Dendritic cell treated with granulocyte-macrophage colony-stimulating factor and Interleukin-4, amounts not matched to agents 40 ng/mL and 50 ng/mL, for 4 days (primary cell): ENCODE results near the gene CLDN5.

ENCODE experiments used
- H3K27ac Mint-ChIP-seq: one replicate; pipeline ENCODE4 v1.8.0; 2022; ENCODE audit warnings: mild to moderate bottlenecking, mixed read lengths
- H3K27me3 Mint-ChIP-seq: one replicate; pipeline ENCODE4 v1.8.0; 2022; ENCODE audit warnings: mild to moderate bottlenecking, mixed read lengths
- H3K36me3 Mint-ChIP-seq: one replicate; pipeline ENCODE4 v1.8.0; 2022; ENCODE audit warnings: low read depth, mixed read lengths
- H3K4me1 Mint-ChIP-seq: one replicate; pipeline ENCODE4 v1.8.0; 2022; ENCODE audit warnings: low read depth, mixed read lengths
- H3K4me3 Mint-ChIP-seq: one replicate; pipeline ENCODE4 v1.8.0; 2022; ENCODE audit warnings: mild to moderate bottlenecking, moderate library complexity, mixed read lengths
- H3K9me3 Mint-ChIP-seq: one replicate; pipeline ENCODE4 v1.8.0; 2022; ENCODE audit warnings: mixed read lengths
- intact Hi-C: fragments of 100-400 bp; cut with micrococcal nuclease; formaldehyde crosslinking; loops from one replicate; pipeline ENCODE4 v1.15.0; 2022

Gene CLDN5

DNA sequence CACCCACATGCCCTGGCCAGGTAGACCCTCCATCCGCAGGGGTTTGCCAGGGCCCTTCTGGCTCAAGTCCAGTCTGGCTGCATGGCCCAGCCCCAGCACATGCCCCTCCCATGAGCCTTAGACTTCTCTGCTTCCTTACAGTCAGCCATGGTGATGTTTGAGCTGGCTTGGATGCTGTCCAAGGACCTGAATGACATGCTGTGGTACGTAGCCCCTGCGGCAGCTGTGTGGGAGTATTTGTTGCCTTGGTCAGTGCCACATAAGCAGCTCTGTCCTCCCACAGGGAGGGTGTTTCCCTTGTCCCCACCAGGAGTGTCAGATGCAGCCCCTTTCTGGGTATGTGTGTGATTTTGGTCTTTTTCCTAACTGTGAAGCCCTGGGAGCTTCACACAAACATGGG, 27.0 kb downstream of the CLDN5 start:
- no peak overlapping the region for H3K4me3 Mint-ChIP-seq
- H3K27me3 Mint-ChIP-seq: no peaks in the 10 kb centered on the region
- no peaks in the 10 kb centered on the region for H3K36me3 Mint-ChIP-seq
- H3K9me3 Mint-ChIP-seq: no peaks in the 10 kb centered on the region
- no peaks in the 10 kb centered on the region for H3K4me1 Mint-ChIP-seq
- no peak overlapping the region for H3K27ac Mint-ChIP-seq
- intact Hi-C loops: loop anchor here (10.0 kb wide), 1 partner anchor 128 kb away; no protein-coding TSS in a partner anchor

GRCh38 chr22:19496324-19496630, 27.9 kb downstream of the CLDN5 start:
- Mint-ChIP-seq H3K27me3 (no peaks in the 10 kb centered on the region), H3K4me3 (no peak overlapping the region), H3K4me1 (no peaks in the 10 kb centered on the region), H3K27ac (no peak overlapping the region), H3K36me3 (no peaks in the 10 kb centered on the region), H3K9me3 (no peaks in the 10 kb centered on the region)
- intact Hi-C loops: loop anchor here (10.0 kb wide), 1 partner anchor 129 kb away; no protein-coding TSS in a partner anchor

DNA sequence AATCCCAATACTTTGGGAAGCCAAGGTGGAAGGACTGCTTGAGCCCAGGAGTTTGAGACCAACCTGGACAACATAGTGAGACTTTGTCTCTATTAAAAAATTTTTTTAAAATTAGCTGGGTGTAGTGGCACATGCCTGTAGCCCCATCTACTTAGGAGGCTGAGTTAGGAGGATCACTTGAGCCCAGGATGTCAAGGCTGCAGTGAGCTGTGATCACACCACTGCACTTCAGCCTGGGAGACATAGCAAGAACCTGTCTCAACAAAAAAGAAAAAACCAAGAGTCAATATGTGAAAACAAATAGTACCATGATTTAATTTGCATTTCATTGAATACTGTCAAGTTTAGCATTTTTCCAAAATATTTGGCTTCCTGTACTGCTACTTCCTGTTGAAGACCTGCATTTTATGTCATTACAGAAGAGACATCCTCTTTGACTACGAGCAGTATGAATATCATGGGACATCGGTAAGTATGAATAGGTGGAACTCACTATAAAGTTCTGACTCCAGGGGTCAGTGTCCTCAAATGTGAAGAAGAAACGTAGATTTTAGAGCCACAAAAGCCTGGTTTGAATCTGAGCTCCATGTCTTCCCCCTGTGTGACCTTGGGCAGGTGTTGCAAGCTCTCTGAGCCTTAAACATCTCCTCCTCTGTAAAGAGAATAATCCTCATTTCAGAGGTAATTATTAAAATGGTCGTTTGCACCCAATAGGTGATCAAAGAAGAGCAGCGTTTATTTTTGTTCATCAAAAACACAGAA, 28.5 kb downstream of the CLDN5 start:
- no peak overlapping the region for H3K4me3 Mint-ChIP-seq
- no peaks in the 10 kb centered on the region for H3K27me3 Mint-ChIP-seq
- intact Hi-C loops: loop anchor here (10.0 kb wide), 1 partner anchor 129 kb away; no protein-coding TSS in a partner anchor
- no peaks in the 10 kb centered on the region for H3K4me1 Mint-ChIP-seq
- H3K27ac Mint-ChIP-seq: no peak overlapping the region
- H3K36me3 Mint-ChIP-seq: no peaks in the 10 kb centered on the region
- no peaks in the 10 kb centered on the region for H3K9me3 Mint-ChIP-seq

DNA sequence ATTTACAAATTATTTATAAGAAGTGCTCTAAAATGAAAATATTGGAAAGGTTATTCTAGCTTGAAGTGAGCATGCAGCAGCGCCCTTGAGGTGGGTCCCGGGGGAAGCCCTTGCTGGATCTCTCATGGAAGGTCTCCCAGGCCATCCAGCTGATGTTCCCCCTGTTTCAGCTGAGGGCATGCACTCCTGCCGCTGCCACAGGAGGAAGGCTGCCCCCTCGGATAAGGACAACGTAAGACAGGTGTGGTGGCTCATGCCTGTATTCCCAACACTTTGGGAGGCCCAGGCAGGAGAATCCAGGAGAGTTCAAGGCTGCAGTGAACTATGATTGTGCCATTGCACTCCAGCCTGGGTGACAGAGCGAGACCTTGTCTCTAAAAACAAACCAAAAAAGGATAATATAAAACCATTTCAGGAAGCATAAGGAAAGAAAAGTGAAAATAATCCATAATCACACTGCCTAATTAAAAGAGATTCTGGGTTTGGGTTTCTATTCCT, 29.5 kb downstream of the CLDN5 start:
- Mint-ChIP-seq H3K36me3 (no peaks in the 10 kb centered on the region), H3K27me3 (no peaks in the 10 kb centered on the region), H3K4me3 (no peak overlapping the region), H3K27ac (no peak overlapping the region), H3K9me3 (no peaks in the 10 kb centered on the region), H3K4me1 (no peaks in the 10 kb centered on the region)
- intact Hi-C loops: loop anchor here (10.0 kb wide), 1 partner anchor 130 kb away; no protein-coding TSS in a partner anchor

- Mint-ChIP-seq H3K27ac (no peak overlapping the region), H3K4me3 (no peak overlapping the region), H3K4me1 (no peaks in the 10 kb centered on the region), H3K27me3 (no peaks in the 10 kb centered on the region), H3K9me3 (no peaks in the 10 kb centered on the region), H3K36me3 (no peaks in the 10 kb centered on the region)
- intact Hi-C loops: loop anchor here (10.0 kb wide), 1 partner anchor 131 kb away; no protein-coding TSS in a partner anchor
Observed at GRCh38 chr22:19494001-19494560, 30.1 kb downstream of the CLDN5 start.

GRCh38 chr22:19492504-19493174, 31.6 kb downstream of the CLDN5 start:
- no peaks in the 10 kb centered on the region for H3K36me3 Mint-ChIP-seq
- H3K27ac Mint-ChIP-seq: no peak overlapping the region
- no peak overlapping the region for H3K4me3 Mint-ChIP-seq
- intact Hi-C loops: loop anchor here (10.0 kb wide), 1 partner anchor 132 kb away; no protein-coding TSS in a partner anchor
- no peaks in the 10 kb centered on the region for H3K27me3 Mint-ChIP-seq
- H3K4me1 Mint-ChIP-seq: no peaks in the 10 kb centered on the region
- H3K9me3 Mint-ChIP-seq: no peaks in the 10 kb centered on the region

- H3K27me3 Mint-ChIP-seq: no peaks in the 10 kb centered on the region
- intact Hi-C loops: loop anchor here (10.0 kb wide), 1 partner anchor 134 kb away; no protein-coding TSS in a partner anchor
- no peak overlapping the region for H3K27ac Mint-ChIP-seq
- H3K9me3 Mint-ChIP-seq: no peaks in the 10 kb centered on the region
- H3K4me3 Mint-ChIP-seq: no peak overlapping the region
- no peaks in the 10 kb centered on the region for H3K36me3 Mint-ChIP-seq
- no peaks in the 10 kb centered on the region for H3K4me1 Mint-ChIP-seq
Observed at GRCh38 chr22:19490628-19491230, 33.5 kb downstream of the CLDN5 start.

DNA sequence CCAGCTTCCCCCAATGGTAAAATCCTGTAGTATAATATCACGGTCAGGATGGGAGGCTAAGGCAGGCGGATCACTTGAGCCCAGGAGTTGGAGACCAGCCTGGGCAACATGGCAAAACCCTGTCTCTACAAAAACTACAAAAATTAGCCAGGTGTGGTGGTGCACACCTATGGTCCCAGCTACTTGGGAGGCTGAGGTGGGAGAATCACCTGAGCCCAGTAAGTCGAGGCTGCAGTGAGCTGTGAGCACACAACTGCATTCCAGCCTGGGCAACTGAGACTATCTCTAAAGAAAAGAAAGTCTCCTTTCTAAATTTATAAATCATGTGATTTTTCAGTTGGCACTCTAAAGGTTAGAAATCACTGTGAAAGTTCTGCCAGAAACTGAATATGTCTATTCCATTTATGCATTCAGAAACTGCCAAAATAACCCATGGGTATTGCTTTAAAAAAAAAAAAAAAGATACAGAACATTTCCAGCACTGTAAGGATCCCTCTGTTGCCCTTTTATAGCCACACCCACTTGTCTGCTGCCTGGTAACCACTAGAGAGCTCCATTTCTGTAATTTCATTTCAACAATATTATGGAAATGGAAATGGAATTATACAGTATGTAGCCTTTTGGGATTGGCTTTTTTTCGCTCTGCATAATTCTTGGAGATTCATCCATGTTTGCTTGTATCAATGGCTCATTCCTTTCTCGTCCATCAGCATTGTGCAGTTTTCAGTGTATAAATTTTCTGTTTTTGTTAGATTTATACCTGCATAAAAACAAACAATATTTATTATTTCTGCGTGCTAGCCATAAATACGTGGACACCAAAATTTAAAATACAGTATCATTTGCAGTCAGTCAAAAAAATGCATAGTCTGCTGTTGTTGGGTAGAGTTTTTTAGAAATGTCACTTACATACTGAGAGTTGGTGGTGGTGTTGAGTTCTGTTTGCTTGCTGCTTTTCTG, 35.0 kb downstream of the CLDN5 start:
- no peak overlapping the region for H3K4me3 Mint-ChIP-seq
- H3K27me3 Mint-ChIP-seq: no peaks in the 10 kb centered on the region
- H3K4me1 Mint-ChIP-seq: no peaks in the 10 kb centered on the region
- intact Hi-C loops: no loop called here
- H3K36me3 Mint-ChIP-seq: no peaks in the 10 kb centered on the region
- no peaks in the 10 kb centered on the region for H3K9me3 Mint-ChIP-seq
- H3K27ac Mint-ChIP-seq: no peak overlapping the region

GRCh38 chr22:19488285-19488684, 35.9 kb downstream of the CLDN5 start:
- Mint-ChIP-seq H3K27ac (no peak overlapping the region), H3K4me1 (peaks cover 5% of the 10 kb centered on the region), H3K27me3 (no peaks in the 10 kb centered on the region), H3K36me3 (no peaks in the 10 kb centered on the region), H3K4me3 (no peak overlapping the region), H3K9me3 (no peaks in the 10 kb centered on the region)
- intact Hi-C loops: no loop called here

- Mint-ChIP-seq H3K27me3 (no peaks in the 10 kb centered on the region), H3K4me3 (no peak overlapping the region), H3K4me1 (peaks cover 15% of the 10 kb centered on the region), H3K27ac (no peak overlapping the region), H3K36me3 (peaks cover 7% of the 10 kb centered on the region), H3K9me3 (no peaks in the 10 kb centered on the region)
- intact Hi-C loops: no loop called here
Observed at GRCh38 chr22:19483481-19484244, 40.5 kb downstream of the CLDN5 start.

DNA sequence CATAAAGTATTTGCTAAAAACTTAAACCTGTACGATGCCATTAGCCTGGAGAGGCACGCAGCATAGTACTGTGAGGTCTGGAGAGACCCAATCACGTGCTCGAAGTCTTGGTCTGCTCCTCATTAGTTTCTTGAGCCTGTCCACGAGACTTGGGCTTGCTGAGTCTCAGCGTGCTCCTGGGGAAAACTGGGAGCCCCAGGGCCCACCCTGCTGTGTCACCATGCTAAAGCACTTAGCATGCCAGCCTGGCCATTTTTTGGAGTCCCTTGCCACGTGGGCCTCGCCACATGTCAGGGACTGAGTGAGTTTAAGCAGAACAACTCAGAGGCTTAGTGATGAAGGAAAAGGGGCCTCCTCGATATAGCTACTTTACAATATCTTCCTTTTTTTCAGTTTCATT, 41.9 kb downstream of the CLDN5 start:
- intact Hi-C loops: no loop called here
- peaks cover 25% of the 10 kb centered on the region for H3K4me1 Mint-ChIP-seq
- H3K4me3 Mint-ChIP-seq: no peak overlapping the region
- H3K9me3 Mint-ChIP-seq: no peaks in the 10 kb centered on the region
- H3K36me3 Mint-ChIP-seq: peaks cover 12% of the 10 kb centered on the region
- no peaks in the 10 kb centered on the region for H3K27me3 Mint-ChIP-seq
- no peak overlapping the region for H3K27ac Mint-ChIP-seq

GRCh38 chr22:19480789-19481188, 43.4 kb downstream of the CLDN5 start:
- Mint-ChIP-seq H3K4me3 (no peak overlapping the region), H3K4me1 (peaks cover 32% of the 10 kb centered on the region), H3K9me3 (no peaks in the 10 kb centered on the region), H3K27ac (no peak overlapping the region), H3K27me3 (no peaks in the 10 kb centered on the region), H3K36me3 (peaks cover 16% of the 10 kb centered on the region)
- intact Hi-C loops: no loop called here
